WTC11 (cell line): ENCODE measurements around the gene BACH2. TPM values are rescaled to one million over a fixed set of nuclear protein-coding genes. Genes with fewer than 3 reads are reported as not detected.
A peak's percentile ranks its signal among the peaks of the same experiment; 100 is the strongest.

ENCODE experiments used
- ATAC-seq: fragments of 200-7000 bp; cut with Tn5 transposase; 2 replicates; pipeline ENCODE4 v1.10.0; 2021; ENCODE audit warnings: mild to moderate bottlenecking, moderate library complexity
- CTCF ChIA-PET: fragments of 300-600 bp; sonication (Branson Sonifier 250); formaldehyde crosslinking; loops from one replicate; lab custom pipeline; 2021; ENCODE audit warnings: antibody characterized with exemption; lab: Charles Lee
- POLR2A ChIA-PET: fragments of 350-600 bp; sonication (Branson Sonifier 250); formaldehyde crosslinking; loops from one replicate; lab custom pipeline; 2021; ENCODE audit warnings: antibody characterized with exemption; lab: Charles Lee
- DNase-seq: peaks from one replicate; pipeline ENCODE4 v3.0.0; 2021; ENCODE audit warnings: low spot score
- H3K27ac Mint-ChIP-seq: 2 replicates; pipeline ENCODE4 v1.8.0; 2021; ENCODE audit warnings: mixed read lengths
- H3K27me3 Mint-ChIP-seq: 2 replicates; pipeline ENCODE4 v1.8.0; 2021; ENCODE audit warnings: low read depth, mild to moderate bottlenecking, moderate library complexity, mixed read lengths
- H3K36me3 Mint-ChIP-seq: 2 replicates; pipeline ENCODE4 v1.8.0; 2021; ENCODE audit warnings: mixed read lengths
- H3K4me1 Mint-ChIP-seq: 2 replicates; pipeline ENCODE4 v1.8.0; 2022; ENCODE audit warnings: mixed read lengths
- H3K4me3 Mint-ChIP-seq: 2 replicates; pipeline ENCODE4 v1.8.0; 2021; ENCODE audit warnings: mild to moderate bottlenecking, moderate library complexity, mixed read lengths
- H3K9me3 Mint-ChIP-seq: 2 replicates; pipeline ENCODE4 v1.8.0; 2021; ENCODE audit warnings: mixed read lengths
- ARID4B ChIP-seq: sonication (generic); formaldehyde crosslinking; IDR thresholded peaks from 2 replicates; pipeline ENCODE4 v1.8.0; 2023; ENCODE audit warnings: missing genetic modification reagents, mild to moderate bottlenecking, borderline replicate concordance
- ATF3 ChIP-seq: sonication (generic); formaldehyde crosslinking; conservative IDR thresholded peaks from 2 replicates; pipeline ENCODE4 v1.8.1; 2022; ENCODE audit warnings: mild to moderate bottlenecking, missing genetic modification reagents
- CDX4 ChIP-seq: fragments of 250-450 bp; sonication (Bioruptor Pico); IDR thresholded peaks from 2 replicates; pipeline ENCODE4 v1.9.0; 2021; ENCODE audit warnings: moderate library complexity, mild to moderate bottlenecking, inconsistent platforms, borderline replicate concordance
- CTCF ChIP-seq: fragments of 200-600 bp; IDR thresholded peaks from 2 replicates; pipeline ENCODE4 v1.8.0; 2022; ENCODE audit warnings: antibody characterized with exemption
- GABPB1 ChIP-seq: sonication (generic); formaldehyde crosslinking; IDR thresholded peaks from 2 replicates; pipeline ENCODE4 v1.8.1; 2023; ENCODE audit warnings: mild to moderate bottlenecking, missing genetic modification reagents
- GTF2I ChIP-seq: fragments of 250-450 bp; sonication (Bioruptor Pico); conservative IDR thresholded peaks from 2 replicates; pipeline ENCODE4 v1.4.0; 2021; ENCODE audit warnings: mild to moderate bottlenecking
- JUN ChIP-seq: sonication (generic); formaldehyde crosslinking; IDR thresholded peaks from 2 replicates; pipeline ENCODE4 v1.8.0; 2023; ENCODE audit warnings: mild to moderate bottlenecking, missing genetic modification reagents
- MAX ChIP-seq: sonication (generic); formaldehyde crosslinking; IDR thresholded peaks from 2 replicates; pipeline ENCODE4 v1.8.0; 2022; ENCODE audit warnings: mild to moderate bottlenecking, missing genetic modification reagents
- MLX ChIP-seq: sonication (generic); formaldehyde crosslinking; IDR thresholded peaks from 2 replicates; pipeline ENCODE4 v1.8.1; 2023; ENCODE audit warnings: mild to moderate bottlenecking, missing genetic modification reagents, moderate library complexity
- MXD4 ChIP-seq: fragments of 250-450 bp; sonication (Bioruptor Pico); IDR thresholded peaks from 2 replicates; pipeline ENCODE4 v1.8.0; 2021; ENCODE audit warnings: mild to moderate bottlenecking, moderate library complexity, borderline replicate concordance
- MYBL2 ChIP-seq: sonication (generic); formaldehyde crosslinking; IDR thresholded peaks from 2 replicates; pipeline ENCODE4 v1.8.1; 2023; ENCODE audit warnings: mild to moderate bottlenecking, moderate library complexity, missing genetic modification reagents
- NFATC4 ChIP-seq: fragments of 250-450 bp; sonication (Bioruptor Pico); IDR thresholded peaks from 2 replicates; pipeline ENCODE4 v1.9.0; 2021; ENCODE audit warnings: mild to moderate bottlenecking
- NFE2L1 ChIP-seq: sonication (generic); formaldehyde crosslinking; IDR thresholded peaks from 2 replicates; pipeline ENCODE4 v1.8.1; 2023; ENCODE audit warnings: missing genetic modification reagents
- NFYB ChIP-seq: sonication (generic); formaldehyde crosslinking; conservative IDR thresholded peaks from 2 replicates; pipeline ENCODE4 v1.8.0; 2022; ENCODE audit warnings: low read depth, missing genetic modification reagents
- RELA ChIP-seq: sonication (generic); formaldehyde crosslinking; IDR thresholded peaks from 2 replicates; pipeline ENCODE4 v1.8.1; 2022; ENCODE audit warnings: missing genetic modification reagents, mild to moderate bottlenecking, borderline replicate concordance
- SMAD3 ChIP-seq: sonication (generic); formaldehyde crosslinking; IDR thresholded peaks from 2 replicates; pipeline ENCODE4 v1.8.0; 2022; ENCODE audit warnings: missing genetic modification reagents, mild to moderate bottlenecking, borderline replicate concordance
- SMAD4 ChIP-seq: sonication (generic); formaldehyde crosslinking; IDR thresholded peaks from 2 replicates; pipeline ENCODE4 v1.8.0; 2022; ENCODE audit warnings: mild to moderate bottlenecking, missing genetic modification reagents
- TEAD1 ChIP-seq: sonication (generic); formaldehyde crosslinking; IDR thresholded peaks from 2 replicates; pipeline ENCODE4 v1.8.0; 2022; ENCODE audit warnings: mild to moderate bottlenecking, missing genetic modification reagents
- ZNF317 ChIP-seq: sonication (generic); formaldehyde crosslinking; IDR thresholded peaks from 2 replicates; pipeline ENCODE4 v1.8.1; 2023; ENCODE audit warnings: low read depth, mild to moderate bottlenecking, moderate library complexity, missing genetic modification reagents, borderline replicate concordance
- ZNF396 ChIP-seq: fragments of 250-450 bp; sonication (Bioruptor Pico); IDR thresholded peaks from 2 replicates; pipeline ENCODE4 v1.8.0; 2021; ENCODE audit warnings: mild to moderate bottlenecking, moderate library complexity, borderline replicate concordance
- total RNA-seq: library from RNA; stranded (reverse); gene quantifications from 3 replicates; pipeline ENCODE4 v1.2.3, GENCODE V29; 2021

Gene BACH2
- total RNA-seq, 1 experiment from 2014 or later, result 5.9 TPM

- TF ChIP-seq ATF3 (CRISPR knock-in tag), result no peak
- no peak for TF ChIP-seq MAX (CRISPR knock-in tag)
- TF ChIP-seq RELA, result no peak
- TF ChIP-seq SMAD4 (CRISPR knock-in tag), result no peak
- no peak for TF ChIP-seq GTF2I (CRISPR knock-in tag)
- TF ChIP-seq GABPB1 (CRISPR knock-in tag), result no peak
Measured at GRCh38 chr6:90072501-90072900, 224.1 kb downstream of the BACH2 start (continued).

- no peak overlapping the region for H3K27ac Mint-ChIP-seq
- POLR2A ChIA-PET, result interaction anchor here (0.7 kb wide), 1 partner anchor 83 kb away, joined by 4 read pairs; no protein-coding TSS in a partner anchor
- ATAC-seq (no peak), DNase-seq (no peak)
- H3K4me3 Mint-ChIP-seq, result no peak overlapping the region
- no peak for TF ChIP-seq ZNF396
- no peak for TF ChIP-seq GTF2I (CRISPR knock-in tag)
- TF ChIP-seq ARID4B (CRISPR knock-in tag), result no peak
- TF ChIP-seq MLX (CRISPR knock-in tag), result no peak
- TF ChIP-seq SMAD4 (CRISPR knock-in tag), result no peak
- no peak for TF ChIP-seq MXD4
- no peak for TF ChIP-seq ZNF317 (CRISPR knock-in tag)
- TF ChIP-seq TEAD1, result no peak
- TF ChIP-seq NFATC4 (CRISPR knock-in tag), result no peak
- TF ChIP-seq SMAD3, result no peak
- no peak for TF ChIP-seq CDX4 (CRISPR knock-in tag)
- no peak for TF ChIP-seq NFYB (CRISPR knock-in tag)
- CTCF ChIA-PET, result interaction anchor here (1.3 to 1.8 kb wide), 2 partner anchors 128 kb away, joined by 3 to 9 read pairs; no protein-coding TSS in a partner anchor
- H3K36me3 Mint-ChIP-seq, result no peaks in the 10 kb centered on the region
- no peaks in the 10 kb centered on the region for H3K9me3 Mint-ChIP-seq
- no peaks in the 10 kb centered on the region for H3K27me3 Mint-ChIP-seq
- H3K4me1 Mint-ChIP-seq, result peaks cover 3% of the 10 kb centered on the region; the same call in 1 of the 2 replicates
Measured at GRCh38 chr6:90068703-90069523, 227.7 kb downstream of the BACH2 start.

- Mint-ChIP-seq H3K27ac (no peak overlapping the region), H3K36me3 (no peaks in the 10 kb centered on the region), H3K4me1 (peaks cover 3% of the 10 kb centered on the region; the same call in 1 of the 2 replicates), H3K9me3 (no peaks in the 10 kb centered on the region), H3K27me3 (no peaks in the 10 kb centered on the region), H3K4me3 (no peak overlapping the region)
- ATAC-seq, result peak; percentile 60
- DNase-seq, result no peak
- TF ChIP-seq JUN (CRISPR knock-in tag) (no peak), NFE2L1 (CRISPR knock-in tag) (no peak), MYBL2 (no peak), CTCF (no peak)
- POLR2A ChIA-PET, result interaction anchor here (0.7 kb wide), 1 partner anchor 83 kb away, joined by 4 read pairs; no protein-coding TSS in a partner anchor
- CTCF ChIA-PET, result interaction anchor here (1.8 kb wide), 1 partner anchor 128 kb away, joined by 9 read pairs; no protein-coding TSS in a partner anchor
Measured at GRCh38 chr6:90068264-90068663, 228.4 kb downstream of the BACH2 start.
